ENCODE results near the gene NFKB2.

NFKB2 gene

DNA sequence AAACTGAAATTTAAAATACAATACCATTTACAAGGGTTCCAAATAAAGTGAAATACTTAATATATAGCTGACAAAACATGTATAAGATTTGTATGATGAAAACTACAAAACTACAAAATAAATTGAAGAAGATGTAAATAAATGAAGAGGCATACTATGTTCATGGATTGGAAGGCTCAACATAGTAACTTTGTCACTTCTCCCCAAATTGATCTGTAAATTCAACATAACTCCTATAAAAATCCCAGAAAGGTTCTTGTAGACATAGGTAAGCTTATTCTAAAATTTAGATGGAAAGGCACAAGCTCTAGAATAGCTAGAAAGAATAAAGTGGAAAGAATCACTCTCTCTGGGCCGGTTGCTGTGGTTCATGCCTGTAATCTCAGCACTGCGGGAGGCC is 24.2 kb upstream of the NFKB2 start:
- TF ChIP-seq ZNF239 (tag by site-specific recombination; IDR thresholded peaks at IDR 0.05) (no peak), ZNF248 (tag by site-specific recombination; IDR thresholded peaks at IDR 0.05) (peak; percentile 94)
- ChIA-PET CTCF (interaction anchor here (0.8 to 3.9 kb wide), 3 partner anchors 19 to 141 kb away, joined by 4 to 17 read pairs (median 13); no protein-coding TSS in a partner anchor), POLR2A (no interaction called here)

DNA sequence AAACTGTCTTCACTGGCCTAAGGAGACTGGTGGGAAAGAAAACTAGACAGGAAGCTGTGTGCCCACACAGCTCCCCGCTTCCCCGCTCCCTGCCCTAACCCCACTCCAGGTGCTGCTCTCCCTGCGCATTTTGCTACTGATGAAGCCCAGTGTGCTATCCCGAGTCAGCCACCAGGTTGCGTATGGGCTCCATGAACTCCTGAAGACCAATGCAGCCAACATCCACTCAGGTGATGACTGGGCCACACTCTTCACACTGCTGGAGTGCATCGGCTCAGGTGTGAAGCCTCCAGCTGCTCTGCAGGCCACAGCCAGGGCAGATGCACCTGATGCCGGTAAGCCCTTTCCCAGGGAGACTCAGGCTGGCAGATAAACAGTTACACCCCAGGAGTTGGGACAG is 20.3 kb upstream of the NFKB2 start:
- H3K4me3 ChIP-seq (ENCODE audit: low read depth, low read length), result no peak overlapping the region
- peaks cover 24 to 86% of the 10 kb centered on the region in 2 experiments for H3K36me3 ChIP-seq (ENCODE audit: control insufficient read depth in 2 of 2, insufficient read depth in 1 of 2, low read length in 2 of 2)
- H3K9me3 ChIP-seq (ENCODE audit: control insufficient read depth, insufficient read depth, low read depth, low read length), result no peaks in the 10 kb centered on the region
- H3K4me1 ChIP-seq (ENCODE audit: control insufficient read depth, insufficient read depth, low read length), result no peaks in the 10 kb centered on the region
- CTCF ChIA-PET, result interaction anchor here (0.5 to 1.9 kb wide), 5 partner anchors 11 to 222 kb away, joined by 3 to 10 read pairs (median 5); no protein-coding TSS in a partner anchor
- H3K27ac ChIP-seq (ENCODE audit: extremely low read depth, low read depth, low read length), result no peak overlapping the region
- POLR2A ChIA-PET, result interaction anchor here (1.1 kb wide), 1 partner anchor 57 kb away, joined by 7 read pairs; no protein-coding TSS in a partner anchor
- TF ChIP-seq, protein P1, sequence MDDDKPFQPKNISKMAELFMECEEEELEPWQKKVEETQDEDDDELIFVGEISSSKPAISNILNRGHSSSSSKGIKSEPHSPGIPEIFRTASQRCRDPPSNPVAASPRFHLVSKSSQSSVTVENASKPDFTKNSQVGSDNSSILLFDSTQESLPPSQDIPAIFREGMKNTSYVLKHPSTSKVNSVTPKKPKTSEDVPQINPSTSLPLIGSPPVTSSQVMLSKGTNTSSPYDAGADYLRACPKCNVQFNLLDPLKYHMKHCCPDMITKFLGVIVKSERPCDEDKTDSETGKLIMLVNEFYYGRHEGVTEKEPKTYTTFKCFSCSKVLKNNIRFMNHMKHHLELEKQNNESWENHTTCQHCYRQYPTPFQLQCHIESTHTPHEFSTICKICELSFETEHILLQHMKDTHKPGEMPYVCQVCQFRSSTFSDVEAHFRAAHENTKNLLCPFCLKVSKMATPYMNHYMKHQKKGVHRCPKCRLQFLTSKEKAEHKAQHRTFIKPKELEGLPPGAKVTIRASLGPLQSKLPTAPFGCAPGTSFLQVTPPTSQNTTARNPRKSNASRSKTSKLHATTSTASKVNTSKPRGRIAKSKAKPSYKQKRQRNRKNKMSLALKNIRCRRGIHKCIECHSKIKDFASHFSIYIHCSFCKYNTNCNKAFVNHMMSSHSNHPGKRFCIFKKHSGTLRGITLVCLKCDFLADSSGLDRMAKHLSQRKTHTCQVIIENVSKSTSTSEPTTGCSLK (tag by site-specific recombination; IDR thresholded peaks at IDR 0.05), result no peak
- TF ChIP-seq, protein P2, sequence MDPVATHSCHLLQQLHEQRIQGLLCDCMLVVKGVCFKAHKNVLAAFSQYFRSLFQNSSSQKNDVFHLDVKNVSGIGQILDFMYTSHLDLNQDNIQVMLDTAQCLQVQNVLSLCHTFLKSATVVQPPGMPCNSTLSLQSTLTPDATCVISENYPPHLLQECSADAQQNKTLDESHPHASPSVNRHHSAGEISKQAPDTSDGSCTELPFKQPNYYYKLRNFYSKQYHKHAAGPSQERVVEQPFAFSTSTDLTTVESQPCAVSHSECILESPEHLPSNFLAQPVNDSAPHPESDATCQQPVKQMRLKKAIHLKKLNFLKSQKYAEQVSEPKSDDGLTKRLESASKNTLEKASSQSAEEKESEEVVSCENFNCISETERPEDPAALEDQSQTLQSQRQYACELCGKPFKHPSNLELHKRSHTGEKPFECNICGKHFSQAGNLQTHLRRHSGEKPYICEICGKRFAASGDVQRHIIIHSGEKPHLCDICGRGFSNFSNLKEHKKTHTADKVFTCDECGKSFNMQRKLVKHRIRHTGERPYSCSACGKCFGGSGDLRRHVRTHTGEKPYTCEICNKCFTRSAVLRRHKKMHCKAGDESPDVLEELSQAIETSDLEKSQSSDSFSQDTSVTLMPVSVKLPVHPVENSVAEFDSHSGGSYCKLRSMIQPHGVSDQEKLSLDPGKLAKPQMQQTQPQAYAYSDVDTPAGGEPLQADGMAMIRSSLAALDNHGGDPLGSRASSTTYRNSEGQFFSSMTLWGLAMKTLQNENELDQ (tag by site-specific recombination; IDR thresholded peaks at IDR 0.05; ENCODE audit: low read depth), result no peak
- TF ChIP-seq, protein P3, sequence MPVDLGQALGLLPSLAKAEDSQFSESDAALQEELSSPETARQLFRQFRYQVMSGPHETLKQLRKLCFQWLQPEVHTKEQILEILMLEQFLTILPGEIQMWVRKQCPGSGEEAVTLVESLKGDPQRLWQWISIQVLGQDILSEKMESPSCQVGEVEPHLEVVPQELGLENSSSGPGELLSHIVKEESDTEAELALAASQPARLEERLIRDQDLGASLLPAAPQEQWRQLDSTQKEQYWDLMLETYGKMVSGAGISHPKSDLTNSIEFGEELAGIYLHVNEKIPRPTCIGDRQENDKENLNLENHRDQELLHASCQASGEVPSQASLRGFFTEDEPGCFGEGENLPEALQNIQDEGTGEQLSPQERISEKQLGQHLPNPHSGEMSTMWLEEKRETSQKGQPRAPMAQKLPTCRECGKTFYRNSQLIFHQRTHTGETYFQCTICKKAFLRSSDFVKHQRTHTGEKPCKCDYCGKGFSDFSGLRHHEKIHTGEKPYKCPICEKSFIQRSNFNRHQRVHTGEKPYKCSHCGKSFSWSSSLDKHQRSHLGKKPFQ (tag by site-specific recombination; IDR thresholded peaks at IDR 0.05), result peak; percentile 49; the same call in 1 of the 2 replicates
- TF ChIP-seq SP2 (tag by site-specific recombination; IDR thresholded peaks at IDR 0.05), result no peak
- TF ChIP-seq ZNF530 (tag by site-specific recombination; IDR thresholded peaks at IDR 0.05; ENCODE audit: low read depth), result no peak
- TF ChIP-seq, protein P4, sequence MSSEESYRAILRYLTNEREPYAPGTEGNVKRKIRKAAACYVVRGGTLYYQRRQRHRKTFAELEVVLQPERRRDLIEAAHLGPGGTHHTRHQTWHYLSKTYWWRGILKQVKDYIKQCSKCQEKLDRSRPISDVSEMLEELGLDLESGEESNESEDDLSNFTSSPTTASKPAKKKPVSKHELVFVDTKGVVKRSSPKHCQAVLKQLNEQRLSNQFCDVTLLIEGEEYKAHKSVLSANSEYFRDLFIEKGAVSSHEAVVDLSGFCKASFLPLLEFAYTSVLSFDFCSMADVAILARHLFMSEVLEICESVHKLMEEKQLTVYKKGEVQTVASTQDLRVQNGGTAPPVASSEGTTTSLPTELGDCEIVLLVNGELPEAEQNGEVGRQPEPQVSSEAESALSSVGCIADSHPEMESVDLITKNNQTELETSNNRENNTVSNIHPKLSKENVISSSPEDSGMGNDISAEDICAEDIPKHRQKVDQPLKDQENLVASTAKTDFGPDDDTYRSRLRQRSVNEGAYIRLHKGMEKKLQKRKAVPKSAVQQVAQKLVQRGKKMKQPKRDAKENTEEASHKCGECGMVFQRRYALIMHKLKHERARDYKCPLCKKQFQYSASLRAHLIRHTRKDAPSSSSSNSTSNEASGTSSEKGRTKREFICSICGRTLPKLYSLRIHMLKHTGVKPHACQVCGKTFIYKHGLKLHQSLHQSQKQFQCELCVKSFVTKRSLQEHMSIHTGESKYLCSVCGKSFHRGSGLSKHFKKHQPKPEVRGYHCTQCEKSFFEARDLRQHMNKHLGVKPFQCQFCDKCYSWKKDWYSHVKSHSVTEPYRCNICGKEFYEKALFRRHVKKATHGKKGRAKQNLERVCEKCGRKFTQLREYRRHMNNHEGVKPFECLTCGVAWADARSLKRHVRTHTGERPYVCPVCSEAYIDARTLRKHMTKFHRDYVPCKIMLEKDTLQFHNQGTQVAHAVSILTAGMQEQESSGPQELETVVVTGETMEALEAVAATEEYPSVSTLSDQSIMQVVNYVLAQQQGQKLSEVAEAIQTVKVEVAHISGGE (tag by site-specific recombination; conservative IDR thresholded peaks at IDR 0.05; ENCODE audit: low read depth), result no peak
- TF ChIP-seq MYNN (tag by site-specific recombination; IDR thresholded peaks at IDR 0.05; ENCODE audit: borderline replicate concordance), result no peak
- TF ChIP-seq, protein P5, sequence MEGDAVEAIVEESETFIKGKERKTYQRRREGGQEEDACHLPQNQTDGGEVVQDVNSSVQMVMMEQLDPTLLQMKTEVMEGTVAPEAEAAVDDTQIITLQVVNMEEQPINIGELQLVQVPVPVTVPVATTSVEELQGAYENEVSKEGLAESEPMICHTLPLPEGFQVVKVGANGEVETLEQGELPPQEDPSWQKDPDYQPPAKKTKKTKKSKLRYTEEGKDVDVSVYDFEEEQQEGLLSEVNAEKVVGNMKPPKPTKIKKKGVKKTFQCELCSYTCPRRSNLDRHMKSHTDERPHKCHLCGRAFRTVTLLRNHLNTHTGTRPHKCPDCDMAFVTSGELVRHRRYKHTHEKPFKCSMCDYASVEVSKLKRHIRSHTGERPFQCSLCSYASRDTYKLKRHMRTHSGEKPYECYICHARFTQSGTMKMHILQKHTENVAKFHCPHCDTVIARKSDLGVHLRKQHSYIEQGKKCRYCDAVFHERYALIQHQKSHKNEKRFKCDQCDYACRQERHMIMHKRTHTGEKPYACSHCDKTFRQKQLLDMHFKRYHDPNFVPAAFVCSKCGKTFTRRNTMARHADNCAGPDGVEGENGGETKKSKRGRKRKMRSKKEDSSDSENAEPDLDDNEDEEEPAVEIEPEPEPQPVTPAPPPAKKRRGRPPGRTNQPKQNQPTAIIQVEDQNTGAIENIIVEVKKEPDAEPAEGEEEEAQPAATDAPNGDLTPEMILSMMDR (tag by site-specific recombination; IDR thresholded peaks at IDR 0.05), result 0 out of 2 replicates have a peak, but pooled peaks have one; percentile 21
- TF ChIP-seq, protein P6, sequence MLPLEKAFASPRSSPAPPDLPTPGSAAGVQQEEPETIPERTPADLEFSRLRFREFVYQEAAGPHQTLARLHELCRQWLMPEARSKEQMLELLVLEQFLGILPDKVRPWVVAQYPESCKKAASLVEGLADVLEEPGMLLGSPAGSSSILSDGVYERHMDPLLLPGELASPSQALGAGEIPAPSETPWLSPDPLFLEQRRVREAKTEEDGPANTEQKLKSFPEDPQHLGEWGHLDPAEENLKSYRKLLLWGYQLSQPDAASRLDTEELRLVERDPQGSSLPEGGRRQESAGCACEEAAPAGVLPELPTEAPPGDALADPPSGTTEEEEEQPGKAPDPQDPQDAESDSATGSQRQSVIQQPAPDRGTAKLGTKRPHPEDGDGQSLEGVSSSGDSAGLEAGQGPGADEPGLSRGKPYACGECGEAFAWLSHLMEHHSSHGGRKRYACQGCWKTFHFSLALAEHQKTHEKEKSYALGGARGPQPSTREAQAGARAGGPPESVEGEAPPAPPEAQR (tag by site-specific recombination; IDR thresholded peaks at IDR 0.05), result no peak
- no peak for TF ChIP-seq SALL2 (tag by site-specific recombination; IDR thresholded peaks at IDR 0.05; ENCODE audit: borderline replicate concordance)
- no peak for TF ChIP-seq HOXD13 (CRISPR knock-in tag; IDR thresholded peaks at IDR 0.05; ENCODE audit: borderline replicate concordance)
- TF ChIP-seq ZNF37A (tag by site-specific recombination; IDR thresholded peaks at IDR 0.05), result no peak
- TF ChIP-seq ZNF202 (tag by site-specific recombination; IDR thresholded peaks at IDR 0.05; ENCODE audit: borderline replicate concordance), result no peak
- TF ChIP-seq ZNF600 (tag by site-specific recombination; IDR thresholded peaks at IDR 0.05), result no peak
- TF ChIP-seq ZNF423 (tag by site-specific recombination; IDR thresholded peaks at IDR 0.05), result no peak

More for the DNA sequence above, 24.2 kb upstream of the NFKB2 start:
- H3K27ac ChIP-seq (ENCODE audit: extremely low read depth, low read depth, low read length), result no peak overlapping the region
- H3K9me3 ChIP-seq (ENCODE audit: control insufficient read depth, insufficient read depth, low read depth, low read length), result no peaks in the 10 kb centered on the region
- H3K4me1 ChIP-seq (ENCODE audit: control insufficient read depth, insufficient read depth, low read length), result no peaks in the 10 kb centered on the region
- H3K36me3 ChIP-seq (ENCODE audit: control insufficient read depth in 2 of 2, insufficient read depth in 1 of 2, low read length in 2 of 2), result peaks cover 22 to 97% of the 10 kb centered on the region in 2 experiments
- H3K4me3 ChIP-seq (ENCODE audit: low read depth, low read length), result no peak overlapping the region
